Nephron progenitor cell (in vitro differentiated cells): ENCODE results near the gene UACA.

Experiments used
- DNase-seq: peaks from one replicate; pipeline ENCODE4 v3.0.0; 2021
- H3K27ac Mint-ChIP-seq: 2 replicates; pipeline ENCODE4 v1.8.0; 2021; ENCODE audit warnings: mild to moderate bottlenecking, moderate library complexity, mixed read lengths
- H3K27me3 Mint-ChIP-seq: 2 replicates; pipeline ENCODE4 v1.8.0; 2021; ENCODE audit warnings: mild to moderate bottlenecking, low read depth, mixed read lengths; ENCODE audit not compliant: poor library complexity
- H3K36me3 Mint-ChIP-seq: 2 replicates; pipeline ENCODE4 v1.8.0; 2021; ENCODE audit warnings: low read depth, mixed read lengths
- H3K4me1 Mint-ChIP-seq: 2 replicates; pipeline ENCODE4 v1.8.0; 2021; ENCODE audit warnings: mixed read lengths
- H3K4me3 Mint-ChIP-seq: 2 replicates; pipeline ENCODE4 v1.8.0; 2021; ENCODE audit warnings: mild to moderate bottlenecking, moderate library complexity, mixed read lengths
- H3K9me3 Mint-ChIP-seq: 2 replicates; pipeline ENCODE4 v1.8.0; 2021; ENCODE audit warnings: mild to moderate bottlenecking, moderate library complexity, mixed read lengths
- TF ChIP-seq, protein P1 (sequence below): fragments of 200-600 bp; sonication (generic); IDR thresholded peaks from 2 replicates; pipeline ENCODE4 v1.5.0; 2021; ENCODE audit warnings: antibody characterized with exemption

UACA gene

DNA sequence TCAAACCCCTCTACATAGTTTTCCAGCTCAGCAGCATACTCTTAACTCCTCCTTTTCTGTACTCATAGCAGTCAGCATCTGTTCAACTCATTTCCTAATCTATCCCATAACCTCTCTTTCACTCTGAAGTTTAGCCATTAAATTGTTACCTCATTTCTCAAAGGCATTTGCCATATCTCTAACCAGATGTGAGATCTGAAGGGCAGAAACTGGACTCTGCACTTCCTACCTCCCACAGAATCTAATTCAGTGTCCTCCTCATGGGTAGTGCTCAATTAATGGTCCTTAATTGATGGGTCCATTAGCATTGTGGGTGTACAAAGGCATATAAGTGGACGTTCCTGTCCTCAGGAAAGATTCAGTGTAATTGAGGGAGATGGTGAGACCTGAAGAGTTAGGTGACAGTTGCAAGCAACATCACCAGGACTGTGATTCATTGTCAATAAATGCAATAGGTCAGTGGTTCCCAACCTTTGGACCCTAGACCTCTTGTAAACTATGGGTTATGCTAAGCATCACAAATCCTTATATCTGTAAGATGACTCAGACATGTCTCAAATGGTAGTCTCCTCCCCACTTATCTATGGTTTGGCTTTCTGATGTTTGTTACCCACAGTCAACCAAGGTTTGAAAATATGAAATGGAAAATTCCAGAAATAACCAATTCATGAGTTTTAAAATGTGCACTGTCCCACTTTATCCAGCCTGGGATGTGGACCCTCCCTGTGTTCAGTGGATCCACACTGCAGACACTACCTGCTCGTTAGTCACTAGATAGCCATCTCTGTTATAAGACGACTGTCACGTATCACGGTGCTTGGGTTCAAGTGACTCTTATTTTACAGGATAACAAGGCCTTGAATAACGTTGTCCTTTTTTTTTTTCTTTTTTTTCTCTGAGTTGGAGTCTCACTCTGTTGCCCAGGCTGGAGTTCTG, 25.0 kb upstream of the UACA start:
- Mint-ChIP-seq H3K27me3 (peaks cover 5% of the 10 kb centered on the region), H3K4me3 (no peak overlapping the region), H3K27ac (no peak overlapping the region), H3K36me3 (no peaks in the 10 kb centered on the region), H3K4me1 (peaks cover 6% of the 10 kb centered on the region), H3K9me3 (no peaks in the 10 kb centered on the region)
- DNase-seq, result no peak
- TF ChIP-seq, protein P1, sequence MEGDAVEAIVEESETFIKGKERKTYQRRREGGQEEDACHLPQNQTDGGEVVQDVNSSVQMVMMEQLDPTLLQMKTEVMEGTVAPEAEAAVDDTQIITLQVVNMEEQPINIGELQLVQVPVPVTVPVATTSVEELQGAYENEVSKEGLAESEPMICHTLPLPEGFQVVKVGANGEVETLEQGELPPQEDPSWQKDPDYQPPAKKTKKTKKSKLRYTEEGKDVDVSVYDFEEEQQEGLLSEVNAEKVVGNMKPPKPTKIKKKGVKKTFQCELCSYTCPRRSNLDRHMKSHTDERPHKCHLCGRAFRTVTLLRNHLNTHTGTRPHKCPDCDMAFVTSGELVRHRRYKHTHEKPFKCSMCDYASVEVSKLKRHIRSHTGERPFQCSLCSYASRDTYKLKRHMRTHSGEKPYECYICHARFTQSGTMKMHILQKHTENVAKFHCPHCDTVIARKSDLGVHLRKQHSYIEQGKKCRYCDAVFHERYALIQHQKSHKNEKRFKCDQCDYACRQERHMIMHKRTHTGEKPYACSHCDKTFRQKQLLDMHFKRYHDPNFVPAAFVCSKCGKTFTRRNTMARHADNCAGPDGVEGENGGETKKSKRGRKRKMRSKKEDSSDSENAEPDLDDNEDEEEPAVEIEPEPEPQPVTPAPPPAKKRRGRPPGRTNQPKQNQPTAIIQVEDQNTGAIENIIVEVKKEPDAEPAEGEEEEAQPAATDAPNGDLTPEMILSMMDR, result no peak

GRCh38 chr15:70786996-70787395, 23.6 kb upstream of the UACA start:
- Mint-ChIP-seq H3K36me3 (no peaks in the 10 kb centered on the region), H3K4me3 (no peak overlapping the region), H3K9me3 (no peaks in the 10 kb centered on the region), H3K27me3 (peaks cover 3% of the 10 kb centered on the region), H3K27ac (no peak overlapping the region), H3K4me1 (peaks cover 6% of the 10 kb centered on the region)
- TF ChIP-seq, protein P1, result no peak
- DNase-seq, result no peak

DNA sequence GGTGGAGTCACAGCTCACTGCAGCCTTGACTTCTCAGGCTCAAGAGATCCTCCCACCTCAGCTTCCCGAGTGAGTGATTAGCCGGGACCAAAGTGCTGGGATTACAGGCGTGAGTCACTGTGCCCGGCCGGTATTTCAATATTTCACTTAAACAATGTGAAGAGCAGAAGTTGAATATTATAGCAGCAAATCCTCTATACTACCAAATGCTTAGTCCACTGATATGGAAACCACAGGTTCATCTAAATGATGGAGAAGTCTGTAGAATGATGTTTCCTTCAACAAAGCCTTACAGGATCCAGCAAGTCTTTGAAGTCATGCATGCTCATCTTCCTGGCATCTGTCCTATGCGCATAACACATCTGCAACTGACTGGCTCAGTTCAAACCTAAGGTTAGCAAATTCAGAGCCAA, 20.3 kb upstream of the UACA start:
- DNase-seq, result no peak
- Mint-ChIP-seq H3K4me1 (peaks cover 6% of the 10 kb centered on the region), H3K36me3 (no peaks in the 10 kb centered on the region), H3K27me3 (peaks cover 5% of the 10 kb centered on the region), H3K27ac (no peak overlapping the region), H3K4me3 (no peak overlapping the region), H3K9me3 (no peaks in the 10 kb centered on the region)
- TF ChIP-seq, protein P1, result no peak

GRCh38 chr15:70783041-70783440, 19.7 kb upstream of the UACA start:
- Mint-ChIP-seq H3K27ac (no peak overlapping the region), H3K36me3 (no peaks in the 10 kb centered on the region), H3K4me3 (no peak overlapping the region), H3K4me1 (peaks cover 6% of the 10 kb centered on the region), H3K9me3 (no peaks in the 10 kb centered on the region), H3K27me3 (peaks cover 5% of the 10 kb centered on the region)
- TF ChIP-seq, protein P1, result no peak
- no peak for DNase-seq

DNA sequence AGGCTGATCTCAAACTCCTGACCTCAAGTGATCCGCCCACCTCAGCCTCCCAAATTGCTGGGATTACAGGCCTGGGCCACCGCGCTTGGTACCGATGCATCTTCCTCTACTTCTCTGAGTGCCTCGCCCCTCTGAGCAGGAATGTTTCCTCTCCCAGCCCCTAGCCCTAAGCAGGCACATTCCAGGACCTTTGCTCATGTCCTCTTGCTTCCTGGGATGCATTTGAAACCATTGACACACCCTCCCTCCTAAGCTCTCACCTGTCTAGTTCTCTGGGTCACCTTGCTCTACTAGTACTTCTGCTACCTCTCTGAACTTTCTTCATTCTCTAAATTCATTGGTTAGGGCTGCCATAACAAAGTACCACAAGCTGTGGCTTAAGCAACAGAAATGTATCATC, 17.9 kb upstream of the UACA start:
- no peak for DNase-seq
- TF ChIP-seq, protein P1, result no peak

More for the DNA sequence above, 17.9 kb upstream of the UACA start:
- Mint-ChIP-seq H3K27me3 (peaks cover 5% of the 10 kb centered on the region), H3K27ac (no peak overlapping the region), H3K4me1 (peaks cover 6% of the 10 kb centered on the region), H3K36me3 (no peaks in the 10 kb centered on the region), H3K4me3 (no peak overlapping the region), H3K9me3 (no peaks in the 10 kb centered on the region)
